HCT116 (cell line): ENCODE measurements around the gene TMPRSS9. TPM values are rescaled to one million over a fixed set of nuclear protein-coding genes. Genes with fewer than 3 reads are reported as not detected.

Experiments used
- ATAC-seq: fragments of 200-7000 bp; cut with Tn5 transposase; 2 replicates; pipeline ENCODE4 v1.9.1; 2020; ENCODE audit warnings: mild to moderate bottlenecking, moderate library complexity
- BruUV-seq: library from RNA; stranded (reverse); fragments of 400-500 nt; replicated peaks from 2 replicates; lab custom pipeline; 2021; lab: Mats Ljungman, UMichigan
- CTCF ChIA-PET: fragments of 300-600 bp; sonication (Branson Sonifier 250); formaldehyde crosslinking; loops from one replicate; lab custom pipeline; 2021; ENCODE audit warnings: antibody characterized with exemption; lab: Charles Lee
- POLR2A ChIA-PET: fragments of 300-600, 350-600 bp; sonication (Branson Sonifier 250); formaldehyde crosslinking; loops from one replicate; lab custom pipeline; 2021; ENCODE audit warnings: antibody characterized with exemption; lab: Charles Lee
- RAD21 ChIA-PET, 2 experiments: fragments of 300-600 bp; sonication (Branson Sonifier 250); formaldehyde crosslinking; loops; one replicate each; lab custom pipeline; 2023; ENCODE audit warnings: low total read pairs in 2 of 2; ENCODE audit not compliant: uncharacterized antibody in 2 of 2, unreplicated experiment in 2 of 2, low non-redundant PET in 1 of 2; lab: Charles Lee
- DNase-seq: peaks from one replicate; pipeline ENCODE4 v3.0.0-alpha.2; 2010; ENCODE audit warnings: low read depth, low spot score
- H2AFZ ChIP-seq: fragments of 200-600 bp; shearing (Covaris generic), sonication (generic); 2 replicates; pipeline ENCODE4 v1.6.1; 2017; ENCODE audit warnings: low read depth, mixed run types, mixed read lengths, antibody characterized with exemption, low read length; ENCODE audit not compliant: poor library complexity, severe bottlenecking
- H3K27ac ChIP-seq: 2 replicates; pipeline ENCODE4 v1.5.1; 2012; ENCODE audit warnings: low read depth, low read length
- H3K27me3 ChIP-seq: fragments of 200-600 bp; sonication (generic); 2 replicates; pipeline ENCODE4 v1.6.1; 2016; ENCODE audit warnings: mixed run types, low read length, mixed read lengths; ENCODE audit not compliant: insufficient read depth
- H3K36me3 ChIP-seq, 2 experiments: fragments of 200-500 bp in 1 of 2; fragments of 200-600 bp in 1 of 2; sonication (Bioruptor generic) in 1 of 2; sonication (generic) in 1 of 2; 2 replicates each; pipeline versions ENCODE4 v1.5.1 to v1.6.1; 2014 to 2016; ENCODE audit warnings: low read length in 2 of 2, inconsistent platforms in 1 of 2, mixed read lengths in 1 of 2, mixed run types in 1 of 2; ENCODE audit not compliant: insufficient read depth in 2 of 2, control insufficient read depth in 1 of 2
- H3K4me1 ChIP-seq, 2 experiments: fragments of 200-600 bp in 1 of 2; sonication (generic) in 1 of 2; 2 replicates each; pipeline versions ENCODE4 v1.5.1 to v1.6.1; 2012 to 2017; ENCODE audit warnings: low read length in 2 of 2, inconsistent platforms in 1 of 2, mild to moderate bottlenecking in 1 of 2, mixed read lengths in 1 of 2, mixed run types in 1 of 2, moderate library complexity in 1 of 2; ENCODE audit not compliant: insufficient read depth in 2 of 2, control insufficient read depth in 1 of 2
- H3K4me2 ChIP-seq: fragments of 200-600 bp; sonication (generic); 2 replicates; pipeline ENCODE4 v1.6.1; 2017; ENCODE audit warnings: mixed run types, low read length, mixed read lengths
- H3K4me3 ChIP-seq, 2 experiments: fragments of 200-600 bp in 1 of 2; sonication (generic) in 1 of 2; replicated peaks in 1 of 2; 2 replicates each; pipeline ENCODE4 v1.5.1; 2011 to 2016; ENCODE audit warnings: low read length in 2 of 2, control low read depth in 1 of 2, low read depth in 1 of 2, mild to moderate bottlenecking in 1 of 2, mixed read lengths in 1 of 2, mixed run types in 1 of 2
- H3K79me2 ChIP-seq: fragments of 200-600 bp; sonication (generic); 2 replicates; pipeline ENCODE4 v1.6.1; 2017; ENCODE audit warnings: mild to moderate bottlenecking, mixed run types, low read length, moderate library complexity, mixed read lengths; ENCODE audit not compliant: insufficient read depth
- H3K9ac ChIP-seq: fragments of 200-600 bp; sonication (generic); 2 replicates; pipeline ENCODE4 v1.6.1; 2016; ENCODE audit warnings: low read length, mixed read lengths
- H3K9me2 ChIP-seq: fragments of 200-600 bp; sonication (generic), shearing (Covaris generic); 2 replicates; pipeline ENCODE4 v1.6.1; 2017; ENCODE audit warnings: mixed run types, mild to moderate bottlenecking, moderate library complexity; ENCODE audit not compliant: insufficient read depth
- H3K9me3 ChIP-seq, 2 experiments: fragments of 200-500 bp in 1 of 2; fragments of 200-600 bp in 1 of 2; sonication (Bioruptor generic) in 1 of 2; sonication (generic) in 1 of 2; 2 replicates each; pipeline ENCODE4 v1.6.1; 2014 to 2017; ENCODE audit warnings: low read length in 2 of 2, mixed read lengths in 2 of 2, inconsistent platforms in 1 of 2, low read depth in 1 of 2, mild to moderate bottlenecking in 1 of 2, mixed run types in 1 of 2, moderate library complexity in 1 of 2; ENCODE audit not compliant: control insufficient read depth in 1 of 2, insufficient read depth in 1 of 2
- H4K20me1 ChIP-seq: fragments of 200-600 bp; sonication (generic), shearing (Covaris generic); 2 replicates; pipeline ENCODE4 v1.6.1; 2017; ENCODE audit warnings: mixed run types, mild to moderate bottlenecking, moderate library complexity; ENCODE audit not compliant: insufficient read depth
- ATF3 ChIP-seq: IDR thresholded peaks from 2 replicates; pipeline ENCODE4 v1.6.1; 2012
- CBX3 ChIP-seq: IDR thresholded peaks from 2 replicates; pipeline ENCODE4 v1.6.1; 2012; ENCODE audit warnings: low read depth
- CEBPB ChIP-seq: IDR thresholded peaks from 2 replicates; pipeline ENCODE4 v1.6.1; 2012; ENCODE audit warnings: low read depth
- CTCF ChIP-seq, 3 experiments: fragments of 200-600 bp in 1 of 3; sonication (generic) in 1 of 3; IDR thresholded peaks in 2 of 3; conservative IDR thresholded peaks in 1 of 3; 2 replicates each; pipeline ENCODE4 v1.5.1; 2012 to 2017; ENCODE audit warnings: low read depth in 2 of 3, low read length in 2 of 3, antibody characterized with exemption in 1 of 3, borderline replicate concordance in 1 of 3, control low read depth in 1 of 3, mild to moderate bottlenecking in 1 of 3, mixed read lengths in 1 of 3, mixed run types in 1 of 3, moderate library complexity in 1 of 3; ENCODE audit not compliant: insufficient read depth in 1 of 3
- EGR1 ChIP-seq: IDR thresholded peaks from 2 replicates; pipeline ENCODE4 v1.6.1; 2012; ENCODE audit warnings: low read depth
- ELF1 ChIP-seq: IDR thresholded peaks from 2 replicates; pipeline ENCODE4 v1.6.1; 2012; ENCODE audit warnings: low read depth, borderline replicate concordance
- EZH2 ChIP-seq: fragments of 200-600 bp; sonication (generic); IDR thresholded peaks from 2 replicates; pipeline ENCODE4 v1.6.1; 2017; ENCODE audit warnings: antibody characterized with exemption, mixed run types
- JUND ChIP-seq: IDR thresholded peaks from 2 replicates; pipeline ENCODE4 v1.6.1; 2012
- MAX ChIP-seq: IDR thresholded peaks from 2 replicates; pipeline ENCODE4 v1.6.1; 2012
- POLR2A ChIP-seq: IDR thresholded peaks from 2 replicates; pipeline ENCODE4 v1.7.0; 2011; ENCODE audit warnings: borderline replicate concordance; ENCODE audit not compliant: insufficient read depth, insufficient read length; ENCODE audit errors: extremely low read depth
- POLR2AphosphoS5 ChIP-seq: IDR thresholded peaks from 2 replicates; pipeline ENCODE4 v1.6.1; 2011; ENCODE audit warnings: mild to moderate bottlenecking, low read depth, low read length, moderate library complexity
- RAD21 ChIP-seq: IDR thresholded peaks from 2 replicates; pipeline ENCODE4 v1.6.1; 2012; ENCODE audit warnings: low read depth, mild to moderate bottlenecking
- REST ChIP-seq: IDR thresholded peaks from 2 replicates; pipeline ENCODE4 v1.6.1; 2012; ENCODE audit warnings: low read depth
- SIN3A ChIP-seq: IDR thresholded peaks from 2 replicates; pipeline ENCODE4 v1.6.1; 2012; ENCODE audit warnings: low read depth
- SP1 ChIP-seq: IDR thresholded peaks from 2 replicates; pipeline ENCODE4 v1.6.1; 2012; ENCODE audit warnings: low read depth
- SRF ChIP-seq: IDR thresholded peaks from 2 replicates; pipeline ENCODE4 v1.6.1; 2012; ENCODE audit warnings: low read depth
- TCF7L2 ChIP-seq: IDR thresholded peaks from 2 replicates; pipeline ENCODE4 v1.7.0; 2011; ENCODE audit warnings: borderline replicate concordance, inconsistent platforms; ENCODE audit not compliant: insufficient read depth, insufficient read length; ENCODE audit errors: extremely low read depth
- YY1 ChIP-seq: IDR thresholded peaks from 2 replicates; pipeline ENCODE4 v1.6.1; 2011; ENCODE audit warnings: low read length, low read depth, moderate library complexity, mild to moderate bottlenecking; ENCODE audit not compliant: insufficient replicate concordance; ENCODE audit errors: extremely low read depth
- ZFX ChIP-seq: fragments of 450-650 bp; IDR thresholded peaks from 2 replicates; pipeline ENCODE4 v1.6.1; 2017
- ZNF274 ChIP-seq: fragments of 200-500 bp; sonication (Bioruptor generic); IDR thresholded peaks from 2 replicates; pipeline ENCODE4 v1.6.1; 2014; ENCODE audit warnings: mild to moderate bottlenecking, low read depth, low read length, inconsistent platforms
- intact Hi-C: fragments of 100-400 bp; cut with micrococcal nuclease; formaldehyde crosslinking; loops from 2 replicates; pipeline ENCODE4 v1.10.0; 2022
- total RNA-seq: library from RNA; stranded (reverse); gene quantifications from one replicate; pipeline ENCODE4 v1.2.1, GENCODE V29; 2021; ENCODE audit not compliant: unreplicated experiment

Gene TMPRSS9
- total RNA-seq, 1 experiment from 2014 or later = not detected

- no TSS peak for BruUV-seq
- peaks cover 53% of the 10 kb centered on the region for H3K79me2 ChIP-seq
Measured at GRCh38 chr19:2325281-2326046, 34.6 kb upstream of the TMPRSS9 start.

More at GRCh38 chr19:2325281-2326046, 34.6 kb upstream of the TMPRSS9 start:
- ChIA-PET POLR2A (no interaction called here), RAD21 (no interaction called here), CTCF (no interaction called here)
- TF ChIP-seq MAX (no peak), SRF (no peak), REST (no peak), JUND (no peak), EGR1 (no peak), YY1 (no peak), CBX3 (no peak), SIN3A (no peak), ZNF274 (no peak), ELF1 (no peak), RAD21 (no peak), POLR2AphosphoS5 (no peak), CTCF (IDR thresholded peaks at IDR 0.05 in 2 of 3, conservative IDR thresholded peaks at IDR 0.05 in 1 of 3; ENCODE audit: borderline replicate concordance in 1 of 3, insufficient read depth in 1 of 3, low read depth in 2 of 3, low read length in 2 of 3) (no peak), CEBPB (no peak), ZFX (no peak), ATF3 (no peak), SP1 (no peak), TCF7L2 (no peak), EZH2 (no peak), POLR2A (no peak)
- H3K4me3 ChIP-seq = no peak overlapping the region
- DNase-seq (no peak), ATAC-seq (no peak)
- no peak overlapping the region for H3K4me2 ChIP-seq
- no peak overlapping the region for H3K9ac ChIP-seq
- intact Hi-C loops = loop anchor here (5.0 kb wide), 1 partner anchor 67 kb away; no protein-coding TSS in a partner anchor
- no peaks in the 10 kb centered on the region for H3K9me3 ChIP-seq
- H3K9me2 ChIP-seq = no peaks in the 10 kb centered on the region
- no peak overlapping the region for H2AFZ ChIP-seq
- no peaks in the 10 kb centered on the region for H4K20me1 ChIP-seq
- peaks cover 16 to 19% of the 10 kb centered on the region in 2 experiments for H3K4me1 ChIP-seq
- H3K27me3 ChIP-seq = no peaks in the 10 kb centered on the region
- peaks cover 5 to 6% of the 10 kb centered on the region in 2 experiments; a peak in 2 of 4 replicates for H3K36me3 ChIP-seq
- no peak overlapping the region for H3K27ac ChIP-seq
